Loucy (cell line): Measurements from ENCODE around the gene ZSCAN5B.

Experiments used
- H2AFZ ChIP-seq: fragments of 200-600 bp; sonication (generic); 2 replicates; pipeline ENCODE4 v1.6.0; 2016; ENCODE audit warnings: antibody characterized with exemption, mild to moderate bottlenecking, low read length, moderate library complexity
- H3F3A ChIP-seq: fragments of 200-600 bp; 2 replicates; pipeline ENCODE4 v1.6.0; 2016; ENCODE audit warnings: antibody characterized with exemption, low read depth, mild to moderate bottlenecking
- H3K27me3 ChIP-seq: fragments of 200-600 bp; sonication (generic); 2 replicates; pipeline ENCODE4 v1.6.1; 2014; ENCODE audit warnings: low read length, mild to moderate bottlenecking; ENCODE audit not compliant: insufficient read depth, poor library complexity, severe bottlenecking
- H3K36me3 ChIP-seq: fragments of 200-600 bp; sonication (generic); 2 replicates; pipeline ENCODE4 v1.6.1; 2016; ENCODE audit warnings: low read length; ENCODE audit not compliant: insufficient read depth
- H3K4me1 ChIP-seq: fragments of 200-600 bp; sonication (generic); 2 replicates; pipeline ENCODE4 v1.5.1; 2014; ENCODE audit warnings: low read length, mild to moderate bottlenecking; ENCODE audit not compliant: insufficient read depth, poor library complexity, severe bottlenecking
- H3K4me2 ChIP-seq: fragments of 200-600 bp; sonication (generic); 2 replicates; pipeline ENCODE4 v1.6.0; 2014; ENCODE audit warnings: antibody characterized with exemption, low read length, low read depth, mild to moderate bottlenecking; ENCODE audit not compliant: poor library complexity, severe bottlenecking
- H3K4me3 ChIP-seq: fragments of 200-600 bp; sonication (generic); 2 replicates; pipeline ENCODE4 v1.5.1; 2014; ENCODE audit warnings: low read length, mild to moderate bottlenecking, mixed read lengths; ENCODE audit not compliant: poor library complexity, severe bottlenecking
- H3K79me2 ChIP-seq: fragments of 200-600 bp; sonication (generic); 2 replicates; pipeline ENCODE4 v1.6.1; 2014; ENCODE audit warnings: low read length; ENCODE audit not compliant: insufficient read depth
- H3K9ac ChIP-seq: fragments of 200-600 bp; sonication (generic); 2 replicates; pipeline ENCODE4 v1.6.0; 2014; ENCODE audit warnings: mild to moderate bottlenecking, low read depth, low read length, moderate library complexity; ENCODE audit not compliant: poor library complexity, severe bottlenecking
- H3K9me2 ChIP-seq: fragments of 200-600 bp; sonication (generic); replicated peaks from 2 replicates; pipeline ENCODE4 v1.6.1; 2016; ENCODE audit warnings: low read depth, low read length, mixed read lengths
- H3K9me3 ChIP-seq: fragments of 200-600 bp; sonication (generic); 2 replicates; pipeline ENCODE4 v1.6.1; 2014; ENCODE audit warnings: mild to moderate bottlenecking, antibody characterized with exemption, low read length, low read depth; ENCODE audit not compliant: insufficient read depth
- H4K20me1 ChIP-seq: fragments of 200-600 bp; sonication (generic); 2 replicates; pipeline ENCODE4 v1.6.0; 2014; ENCODE audit warnings: antibody characterized with exemption, low read length, mild to moderate bottlenecking; ENCODE audit not compliant: insufficient read depth, poor library complexity, severe bottlenecking
- EZH2phosphoT487 ChIP-seq: fragments of 200-600 bp; IDR thresholded peaks from 2 replicates; pipeline ENCODE4 v1.6.1; 2018; ENCODE audit warnings: antibody characterized with exemption, mild to moderate bottlenecking, moderate library complexity, borderline replicate concordance
- TF ChIP-seq, protein P1 (sequence below): fragments of 200-600 bp; sonication (generic); conservative IDR thresholded peaks from 2 replicates; pipeline ENCODE4 v1.5.1; 2014; ENCODE audit warnings: mild to moderate bottlenecking, antibody characterized with exemption, low read length

Gene ZSCAN5B

DNA sequence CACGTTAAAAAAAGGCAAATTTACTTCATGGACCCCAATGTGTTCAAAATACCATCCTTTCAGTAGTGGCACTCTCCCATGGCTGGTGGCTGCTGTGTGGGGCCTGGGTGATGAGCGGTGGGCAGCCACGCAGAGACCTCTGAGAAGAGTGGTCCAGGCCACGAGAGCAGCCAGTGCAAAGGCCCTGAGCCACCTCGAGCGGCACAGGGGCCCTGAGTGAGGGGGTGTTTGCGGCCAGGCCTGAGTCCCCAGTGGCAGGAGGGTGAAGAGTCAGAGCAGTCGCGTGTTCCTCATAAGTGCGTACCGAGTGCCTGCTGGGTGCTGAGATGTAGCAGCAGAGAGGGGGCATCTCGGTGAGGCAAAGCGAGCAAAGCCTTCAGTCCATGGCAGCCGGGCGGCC is 49.5 kb downstream of the ZSCAN5B start:
- Histone ChIP-seq H2AFZ (no peak overlapping the region), H3F3A (peaks cover 3% of the 10 kb centered on the region; the same call in 1 of the 2 replicates), H3K79me2 (peaks cover 44% of the 10 kb centered on the region), H3K9me2 (no peaks in the 10 kb centered on the region), H3K4me3 (no peak overlapping the region), H3K4me1 (peaks cover 19% of the 10 kb centered on the region), H3K9ac (no peak overlapping the region), H3K4me2 (no peak overlapping the region), H3K27me3 (no peaks in the 10 kb centered on the region), H3K36me3 (peaks cover 7% of the 10 kb centered on the region; the same call in 1 of the 2 replicates), H4K20me1 (peaks cover 34% of the 10 kb centered on the region), H3K9me3 (no peaks in the 10 kb centered on the region)
- no peak for TF ChIP-seq EZH2phosphoT487
- TF ChIP-seq, protein P1, sequence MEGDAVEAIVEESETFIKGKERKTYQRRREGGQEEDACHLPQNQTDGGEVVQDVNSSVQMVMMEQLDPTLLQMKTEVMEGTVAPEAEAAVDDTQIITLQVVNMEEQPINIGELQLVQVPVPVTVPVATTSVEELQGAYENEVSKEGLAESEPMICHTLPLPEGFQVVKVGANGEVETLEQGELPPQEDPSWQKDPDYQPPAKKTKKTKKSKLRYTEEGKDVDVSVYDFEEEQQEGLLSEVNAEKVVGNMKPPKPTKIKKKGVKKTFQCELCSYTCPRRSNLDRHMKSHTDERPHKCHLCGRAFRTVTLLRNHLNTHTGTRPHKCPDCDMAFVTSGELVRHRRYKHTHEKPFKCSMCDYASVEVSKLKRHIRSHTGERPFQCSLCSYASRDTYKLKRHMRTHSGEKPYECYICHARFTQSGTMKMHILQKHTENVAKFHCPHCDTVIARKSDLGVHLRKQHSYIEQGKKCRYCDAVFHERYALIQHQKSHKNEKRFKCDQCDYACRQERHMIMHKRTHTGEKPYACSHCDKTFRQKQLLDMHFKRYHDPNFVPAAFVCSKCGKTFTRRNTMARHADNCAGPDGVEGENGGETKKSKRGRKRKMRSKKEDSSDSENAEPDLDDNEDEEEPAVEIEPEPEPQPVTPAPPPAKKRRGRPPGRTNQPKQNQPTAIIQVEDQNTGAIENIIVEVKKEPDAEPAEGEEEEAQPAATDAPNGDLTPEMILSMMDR, result no peak

DNA sequence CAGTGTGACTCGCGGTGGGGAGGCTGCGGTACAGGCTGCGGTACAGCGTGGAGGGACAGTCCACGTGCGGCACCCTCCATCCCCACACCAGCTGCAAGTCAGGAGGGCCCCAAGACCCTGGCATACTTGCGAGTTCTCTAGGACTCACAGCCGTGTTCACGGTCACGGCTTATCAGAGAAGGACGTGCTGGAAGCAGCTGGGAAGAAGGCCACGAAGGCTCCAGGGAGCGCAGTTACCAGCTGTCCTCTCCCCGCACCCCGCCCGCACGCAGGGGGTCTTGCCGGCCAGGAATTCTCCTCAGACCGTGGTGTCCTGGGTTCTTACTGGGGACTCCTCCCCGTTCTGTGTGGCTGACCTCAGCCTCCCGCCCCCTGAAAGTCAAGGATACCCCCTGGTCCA is 50.3 kb downstream of the ZSCAN5B start:
- Histone ChIP-seq H3K4me3 (no peak overlapping the region), H4K20me1 (peaks cover 32% of the 10 kb centered on the region), H3K4me2 (no peak overlapping the region), H3K79me2 (peaks cover 48% of the 10 kb centered on the region), H3K9me2 (no peaks in the 10 kb centered on the region), H3K27me3 (no peaks in the 10 kb centered on the region), H3K9me3 (no peaks in the 10 kb centered on the region), H3K4me1 (peaks cover 27% of the 10 kb centered on the region), H3F3A (peaks cover 3% of the 10 kb centered on the region; the same call in 1 of the 2 replicates), H2AFZ (no peak overlapping the region), H3K9ac (no peak overlapping the region), H3K36me3 (peaks cover 7% of the 10 kb centered on the region; the same call in 1 of the 2 replicates)
- TF ChIP-seq EZH2phosphoT487, result no peak

GRCh38 chr19:56146904-56147303 is 50.7 kb downstream of the ZSCAN5B start:
- H3K27me3 ChIP-seq, result no peaks in the 10 kb centered on the region
- H2AFZ ChIP-seq, result no peak overlapping the region
- TF ChIP-seq, protein P1, result no peak
- no peak for TF ChIP-seq EZH2phosphoT487
- H3K4me1 ChIP-seq, result peaks cover 31% of the 10 kb centered on the region
- no peak overlapping the region for H3K9ac ChIP-seq
- H3F3A ChIP-seq, result peaks cover 3% of the 10 kb centered on the region; the same call in 1 of the 2 replicates
- no peaks in the 10 kb centered on the region for H3K9me2 ChIP-seq
- no peaks in the 10 kb centered on the region for H3K9me3 ChIP-seq
- H3K79me2 ChIP-seq, result peaks cover 52% of the 10 kb centered on the region
- H3K4me3 ChIP-seq, result no peak overlapping the region
- peaks cover 34% of the 10 kb centered on the region for H4K20me1 ChIP-seq
- peaks cover 7% of the 10 kb centered on the region; the same call in 1 of the 2 replicates for H3K36me3 ChIP-seq
- H3K4me2 ChIP-seq, result no peak overlapping the region

DNA sequence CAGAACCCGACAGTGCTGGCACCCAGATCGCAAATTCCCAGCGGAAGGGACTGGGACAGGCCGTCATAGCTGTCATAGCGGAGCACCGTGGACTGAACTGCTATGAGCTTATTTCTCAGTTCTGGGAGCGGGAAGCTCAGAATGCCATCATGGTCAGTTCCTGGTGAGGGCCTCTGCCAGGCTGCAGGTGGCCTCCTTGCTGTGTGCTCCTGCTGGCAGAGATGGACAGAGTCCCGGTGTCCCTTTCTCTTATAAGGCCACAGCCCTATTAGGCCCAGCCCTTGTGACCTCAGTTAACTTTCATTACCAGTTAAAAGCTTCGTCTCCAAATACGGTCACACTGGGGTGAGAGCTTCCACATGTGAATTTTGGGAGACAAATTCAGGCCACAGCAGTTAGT is 51.9 kb downstream of the ZSCAN5B start:
- peaks cover 34% of the 10 kb centered on the region for H3K4me1 ChIP-seq
- H3K9ac ChIP-seq, result no peak overlapping the region
- no peak for TF ChIP-seq EZH2phosphoT487
- TF ChIP-seq, protein P1, result no peak
- H3K79me2 ChIP-seq, result peaks cover 52% of the 10 kb centered on the region
- H3K36me3 ChIP-seq, result peaks cover 7% of the 10 kb centered on the region; the same call in 1 of the 2 replicates
- peaks cover 3% of the 10 kb centered on the region; the same call in 1 of the 2 replicates for H3F3A ChIP-seq
- H3K9me3 ChIP-seq, result no peaks in the 10 kb centered on the region
- H3K9me2 ChIP-seq, result no peaks in the 10 kb centered on the region
- H3K27me3 ChIP-seq, result no peaks in the 10 kb centered on the region
- H2AFZ ChIP-seq, result no peak overlapping the region
- H3K4me3 ChIP-seq, result no peak overlapping the region
- no peak overlapping the region for H3K4me2 ChIP-seq
- H4K20me1 ChIP-seq, result peaks cover 31% of the 10 kb centered on the region
